Stimulated activated naive B cell treated with anti-CD40 and anti-IgM and Interleukin-4, amounts not matched to agents 10 μg/mL and 1 μg/mL and 100 μg/mL, for 72 hours (primary cell): ENCODE measurements around the gene NR4A1.

Experiments
- ATAC-seq, 2 donors: fragments of 150-1000 bp; cut with Tn5 transposase; replicated peaks; 2 replicates each; pipeline ENCODE4 v1.10.0; 2021; ENCODE audit warnings: moderate library complexity in 1 of 2
- DNase-seq: peaks from one replicate; pipeline ENCODE4 v3.0.0; 2021
- H3K27ac Mint-ChIP-seq: one replicate; pipeline ENCODE4 v1.8.0; 2022; ENCODE audit warnings: mild to moderate bottlenecking, mixed read lengths
- H3K27me3 Mint-ChIP-seq, 2 donors: one replicate each; pipeline ENCODE4 v1.8.0; 2022; ENCODE audit warnings: mixed read lengths in 2 of 2
- H3K36me3 Mint-ChIP-seq, 2 donors: one replicate each; pipeline ENCODE4 v1.8.0; 2022; ENCODE audit warnings: mixed read lengths in 2 of 2, mild to moderate bottlenecking in 1 of 2
- H3K4me1 Mint-ChIP-seq, 2 donors: one replicate each; pipeline ENCODE4 v1.8.0; 2022; ENCODE audit warnings: mixed read lengths in 2 of 2, mild to moderate bottlenecking in 1 of 2
- H3K4me3 Mint-ChIP-seq, 2 donors: one replicate each; pipeline ENCODE4 v1.8.0; 2022; ENCODE audit warnings: mild to moderate bottlenecking in 2 of 2, mixed read lengths in 2 of 2, moderate library complexity in 1 of 2
- H3K9me3 Mint-ChIP-seq, 2 donors: one replicate each; pipeline ENCODE4 v1.8.0; 2022; ENCODE audit warnings: mixed read lengths in 2 of 2, mild to moderate bottlenecking in 1 of 2

The NR4A1 gene

GRCh38 chr12:52063981-52064649 is 12.9 kb downstream of the NR4A1 start:
- Mint-ChIP-seq H3K4me1 (peaks cover 3 to 8% of the 10 kb centered on the region in 2 donors), H3K36me3 (peaks cover 4 to 6% of the 10 kb centered on the region in 2 donors), H3K27ac (no peak overlapping the region), H3K9me3 (no peaks in the 10 kb centered on the region), H3K27me3 (peaks cover 0 to 11% of the 10 kb centered on the region in 2 donors), H3K4me3 (no peak overlapping the region)
- DNase-seq (no peak), ATAC-seq (no peak)

GRCh38 chr12:52066346-52067080 is 15.3 kb downstream of the NR4A1 start:
- ATAC-seq, result no peak
- no peak for DNase-seq
- H3K36me3 Mint-ChIP-seq, result no peaks in the 10 kb centered on the region
- peaks cover 0 to 11% of the 10 kb centered on the region in 2 donors for H3K27me3 Mint-ChIP-seq
- peaks cover 25% of the 10 kb centered on the region in 2 donors for H3K4me1 Mint-ChIP-seq
- H3K27ac Mint-ChIP-seq, result no peak overlapping the region
- H3K4me3 Mint-ChIP-seq, result no peak overlapping the region
- H3K9me3 Mint-ChIP-seq, result no peaks in the 10 kb centered on the region

- Mint-ChIP-seq H3K4me3 (no peak overlapping the region), H3K9me3 (no peaks in the 10 kb centered on the region), H3K4me1 (peaks cover 28 to 30% of the 10 kb centered on the region in 2 donors), H3K27ac (no peak overlapping the region), H3K27me3 (peaks cover 0 to 11% of the 10 kb centered on the region in 2 donors), H3K36me3 (no peaks in the 10 kb centered on the region)
- ATAC-seq, result no peak
- DNase-seq, result no peak
These were observed 15.8 kb downstream of the NR4A1 start for GRCh38 chr12:52067081-52067374.

- H3K4me1 Mint-ChIP-seq, result peaks cover 47 to 53% of the 10 kb centered on the region in 2 donors
- peak within 1 kb of the TSS; percentile 100 for H3K27ac Mint-ChIP-seq
These were observed 18.3 kb downstream of the NR4A1 start, which contains the start of gene ATG101 for GRCh38 chr12:52069327-52070184. Gene ATG101, plus strand, starts transcription at chr12:52069978. Its CDS starts 3,673 bp downstream, at chr12:52073651.

GRCh38 chr12:52070185-52070925 is 19.1 kb downstream of the NR4A1 start:
- Mint-ChIP-seq H3K4me3 (peak overlapping the region; percentile 86 to 91), H3K9me3 (no peaks in the 10 kb centered on the region), H3K36me3 (peaks cover 14 to 23% of the 10 kb centered on the region in 2 donors), H3K27me3 (no peaks in the 10 kb centered on the region), H3K27ac (peak overlapping the region; percentile 100), H3K4me1 (peaks cover 51 to 60% of the 10 kb centered on the region in 2 donors)
- DNase-seq (no peak), ATAC-seq (peak in 1 of 2 donors; percentile 1)

More at GRCh38 chr12:52069327-52070184, 18.3 kb downstream of the NR4A1 start, which contains the start of gene ATG101:
- H3K27me3 Mint-ChIP-seq, result peaks cover 0 to 3% of the 10 kb centered on the region in 2 donors
- ATAC-seq (peak; percentile 95 to 97), DNase-seq (peak; percentile 90)
- peak within 1 kb of the TSS; percentile 86 to 91 for H3K4me3 Mint-ChIP-seq
- H3K36me3 Mint-ChIP-seq, result peaks cover 14 to 17% of the 10 kb centered on the region in 2 donors
- no peaks in the 10 kb centered on the region for H3K9me3 Mint-ChIP-seq

- peaks cover 47 to 65% of the 10 kb centered on the region in 2 donors for H3K4me1 Mint-ChIP-seq
- peaks cover 35 to 45% of the 10 kb centered on the region in 2 donors for H3K36me3 Mint-ChIP-seq
- no peaks in the 10 kb centered on the region for H3K27me3 Mint-ChIP-seq
- ATAC-seq (peak; percentile 15 to 23), DNase-seq (peak; percentile 49)
- peak overlapping the region; percentile 87 for H3K27ac Mint-ChIP-seq
- no peaks in the 10 kb centered on the region for H3K9me3 Mint-ChIP-seq
- H3K4me3 Mint-ChIP-seq, result peak overlapping the region; percentile 69
These were observed 22.5 kb downstream of the NR4A1 start for GRCh38 chr12:52073531-52074381.

GRCh38 chr12:52074971-52075724 is 23.9 kb downstream of the NR4A1 start:
- ATAC-seq (no peak), DNase-seq (no peak)
- Mint-ChIP-seq H3K4me1 (peaks cover 47 to 62% of the 10 kb centered on the region in 2 donors), H3K9me3 (no peaks in the 10 kb centered on the region), H3K27me3 (no peaks in the 10 kb centered on the region), H3K4me3 (no peak overlapping the region), H3K27ac (no peak overlapping the region), H3K36me3 (peaks cover 41 to 51% of the 10 kb centered on the region in 2 donors)

- H3K9me3 Mint-ChIP-seq, result no peaks in the 10 kb centered on the region
- no peaks in the 10 kb centered on the region for H3K27me3 Mint-ChIP-seq
- H3K27ac Mint-ChIP-seq, result no peak overlapping the region
- H3K36me3 Mint-ChIP-seq, result peaks cover 41 to 51% of the 10 kb centered on the region in 2 donors
- H3K4me1 Mint-ChIP-seq, result peaks cover 49 to 62% of the 10 kb centered on the region in 2 donors
- H3K4me3 Mint-ChIP-seq, result no peak overlapping the region
- no peak for DNase-seq
- ATAC-seq, result no peak
These were observed 25.6 kb downstream of the NR4A1 start for GRCh38 chr12:52076811-52077210.

GRCh38 chr12:52078276-52078675 is 27.0 kb downstream of the NR4A1 start:
- no peak overlapping the region for H3K27ac Mint-ChIP-seq
- ATAC-seq, result no peak
- H3K27me3 Mint-ChIP-seq, result no peaks in the 10 kb centered on the region
- H3K4me3 Mint-ChIP-seq, result no peak overlapping the region
- DNase-seq, result no peak
- H3K4me1 Mint-ChIP-seq, result peaks cover 46 to 64% of the 10 kb centered on the region in 2 donors
- peaks cover 38 to 47% of the 10 kb centered on the region in 2 donors for H3K36me3 Mint-ChIP-seq
- no peaks in the 10 kb centered on the region for H3K9me3 Mint-ChIP-seq

GRCh38 chr12:52079576-52080402 is 28.5 kb downstream of the NR4A1 start, which contains the start of gene SMIM41:
Gene SMIM41, plus strand, starts transcription at chr12:52079704. Its CDS starts 76 bp downstream, at chr12:52079780.
- DNase-seq (no peak), ATAC-seq (no peak)
- peak within 1 kb of the TSS; percentile 80 for H3K27ac Mint-ChIP-seq
- no peaks in the 10 kb centered on the region for H3K27me3 Mint-ChIP-seq
- peaks cover 38 to 53% of the 10 kb centered on the region in 2 donors for H3K4me1 Mint-ChIP-seq
- H3K4me3 Mint-ChIP-seq, result peak within 1 kb of the TSS in 1 of 2 donors; percentile 4
- H3K9me3 Mint-ChIP-seq, result no peaks in the 10 kb centered on the region
- peaks cover 27 to 35% of the 10 kb centered on the region in 2 donors for H3K36me3 Mint-ChIP-seq

- Mint-ChIP-seq H3K9me3 (no peaks in the 10 kb centered on the region), H3K4me1 (peaks cover 35 to 49% of the 10 kb centered on the region in 2 donors), H3K27ac (peak overlapping the region; percentile 80), H3K4me3 (peak overlapping the region in 1 of 2 donors; percentile 24), H3K36me3 (peaks cover 27 to 32% of the 10 kb centered on the region in 2 donors), H3K27me3 (no peaks in the 10 kb centered on the region)
- peak in 1 of 2 donors; percentile 8 for ATAC-seq
- DNase-seq, result no peak
These were observed 29.4 kb downstream of the NR4A1 start for GRCh38 chr12:52080403-52081251.
